Neuron (in vitro differentiated cells): ENCODE measurements around the gene PHYH.
"Not testable (repeated sequence)": the region's sequence is repeated elsewhere in the genome, so short reads cannot be mapped to it uniquely, and the experiment has no call there.

ENCODE experiments used
- H2AFZ ChIP-seq: one replicate; pipeline ENCODE4 v1.6.1; 2013; ENCODE audit warnings: low read depth, mild to moderate bottlenecking, inconsistent platforms, low read length, moderate library complexity
- H3K27me3 ChIP-seq: one replicate; pipeline ENCODE4 v1.6.1; 2013; ENCODE audit warnings: low read length; ENCODE audit not compliant: insufficient read depth
- H3K36me3 ChIP-seq: one replicate; pipeline ENCODE4 v1.6.1; 2013; ENCODE audit warnings: low read length; ENCODE audit not compliant: insufficient read depth
- H3K4me1 ChIP-seq: one replicate; pipeline ENCODE4 v1.6.1; 2013; ENCODE audit warnings: low read length; ENCODE audit not compliant: insufficient read depth
- H3K4me3 ChIP-seq: 2 replicates; pipeline ENCODE4 v1.5.1; 2013; ENCODE audit warnings: mild to moderate bottlenecking, low read length, moderate library complexity
- H3K9me3 ChIP-seq: one replicate; pipeline ENCODE4 v1.6.1; 2013; ENCODE audit warnings: low read length

PHYH gene

GRCh38 chr10:13247246-13247645, 52.6 kb downstream of the PHYH start:
- H3K27me3 ChIP-seq: no peaks in the 10 kb centered on the region
- no peak overlapping the region for H2AFZ ChIP-seq
- H3K36me3 ChIP-seq: no peaks in the 10 kb centered on the region
- no peak overlapping the region for H3K4me3 ChIP-seq
- H3K9me3 ChIP-seq: no peaks in the 10 kb centered on the region
- no peaks in the 10 kb centered on the region for H3K4me1 ChIP-seq

DNA sequence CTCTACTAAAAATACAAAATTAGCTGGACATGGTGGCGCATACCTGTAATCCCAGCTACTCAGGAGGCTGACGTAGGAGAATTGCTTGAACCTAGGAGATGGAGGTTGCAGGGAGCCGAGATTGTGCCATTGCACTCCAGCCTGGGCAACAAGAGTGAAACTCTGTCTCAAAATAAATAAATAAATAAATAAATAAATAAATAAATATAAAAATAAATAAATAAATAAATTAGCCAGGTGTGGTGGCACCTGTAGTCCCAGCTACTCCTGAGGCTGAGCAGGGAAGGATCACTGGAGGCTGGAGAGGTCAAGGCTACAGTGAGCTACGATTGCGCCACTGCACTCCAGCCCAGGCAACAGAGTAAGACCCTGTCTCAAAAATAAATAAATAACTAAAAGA, 57.6 kb downstream of the PHYH start:
- H3K4me1 ChIP-seq, H3K27me3 ChIP-seq: not testable (repeated sequence)

GRCh38 chr10:13241613-13242012, 58.3 kb downstream of the PHYH start:
- Histone ChIP-seq H3K36me3 (no peaks in the 10 kb centered on the region), H2AFZ (no peak overlapping the region), H3K9me3 (no peaks in the 10 kb centered on the region), H3K27me3 (no peaks in the 10 kb centered on the region), H3K4me1 (no peaks in the 10 kb centered on the region), H3K4me3 (no peak overlapping the region)

More for the DNA sequence above, 57.6 kb downstream of the PHYH start:
- not testable (repeated sequence) for H3K4me3 ChIP-seq, H2AFZ ChIP-seq, H3K36me3 ChIP-seq, H3K9me3 ChIP-seq

GRCh38 chr10:13239923-13240322, 59.9 kb downstream of the PHYH start:
- H3K4me1 ChIP-seq: no peaks in the 10 kb centered on the region
- H3K36me3 ChIP-seq: no peaks in the 10 kb centered on the region
- no peak overlapping the region for H2AFZ ChIP-seq
- H3K4me3 ChIP-seq: no peak overlapping the region
- H3K27me3 ChIP-seq: no peaks in the 10 kb centered on the region
- H3K9me3 ChIP-seq: no peaks in the 10 kb centered on the region

- no peaks in the 10 kb centered on the region for H3K27me3 ChIP-seq
- no peak overlapping the region for H3K4me3 ChIP-seq
- H3K9me3 ChIP-seq: no peaks in the 10 kb centered on the region
Measured at GRCh38 chr10:13238271-13239077, 61.4 kb downstream of the PHYH start.

GRCh38 chr10:13236638-13237037, 63.2 kb downstream of the PHYH start:
- H3K4me3 ChIP-seq: no peak overlapping the region
- no peak overlapping the region for H2AFZ ChIP-seq
- H3K4me1 ChIP-seq: no peaks in the 10 kb centered on the region
- H3K27me3 ChIP-seq: peaks cover 2% of the 10 kb centered on the region
- H3K9me3 ChIP-seq: no peaks in the 10 kb centered on the region
- H3K36me3 ChIP-seq: no peaks in the 10 kb centered on the region

More at GRCh38 chr10:13238271-13239077, 61.4 kb downstream of the PHYH start:
- H2AFZ ChIP-seq: no peak overlapping the region
- H3K36me3 ChIP-seq: no peaks in the 10 kb centered on the region
- H3K4me1 ChIP-seq: no peaks in the 10 kb centered on the region

GRCh38 chr10:13234736-13235135, 65.1 kb downstream of the PHYH start:
- H2AFZ ChIP-seq, H3K4me3 ChIP-seq, H3K36me3 ChIP-seq, H3K4me1 ChIP-seq, H3K9me3 ChIP-seq, H3K27me3 ChIP-seq: not testable (repeated sequence)

GRCh38 chr10:13234172-13234571, 65.7 kb downstream of the PHYH start, which contains the start of gene UCMA:
Gene UCMA, minus strand, starts transcription at chr10:13234374. Its CDS starts 116 bp downstream, at chr10:13234258.
- no peak within 1 kb of the TSS for H2AFZ ChIP-seq
- H3K36me3 ChIP-seq: no peaks in the 10 kb centered on the region
- no peaks in the 10 kb centered on the region for H3K4me1 ChIP-seq
- no peak within 1 kb of the TSS for H3K4me3 ChIP-seq
- H3K27me3 ChIP-seq: peaks cover 2% of the 10 kb centered on the region
- H3K9me3 ChIP-seq: no peaks in the 10 kb centered on the region

- H3K36me3 ChIP-seq: no peaks in the 10 kb centered on the region
- no peaks in the 10 kb centered on the region for H3K4me1 ChIP-seq
- no peak overlapping the region for H2AFZ ChIP-seq
- no peaks in the 10 kb centered on the region for H3K9me3 ChIP-seq
- H3K4me3 ChIP-seq: no peak overlapping the region
- peaks cover 2% of the 10 kb centered on the region for H3K27me3 ChIP-seq
Measured at GRCh38 chr10:13233358-13233757, 66.5 kb downstream of the PHYH start.

DNA sequence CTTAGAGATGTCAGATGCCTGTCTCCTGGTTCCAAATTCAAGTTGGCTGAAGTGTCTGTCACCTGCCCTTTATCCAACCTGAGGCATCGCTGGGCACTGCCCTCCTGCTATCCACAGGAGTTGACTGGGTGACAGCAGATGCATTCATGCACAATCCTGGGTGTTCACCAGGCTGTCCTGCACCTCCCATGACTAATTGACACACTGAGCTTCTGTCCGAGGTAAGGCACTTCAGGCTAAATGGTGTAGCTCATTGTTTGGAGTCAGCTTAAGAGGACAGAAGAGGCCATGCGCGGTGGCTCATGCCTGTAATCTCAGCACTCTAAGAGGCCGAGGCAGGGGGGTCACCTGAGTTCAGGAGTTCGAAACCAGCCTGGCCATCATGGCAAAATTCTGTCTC, 68.1 kb downstream of the PHYH start:
- H3K9me3 ChIP-seq: no peaks in the 10 kb centered on the region
- H3K4me3 ChIP-seq: no peak overlapping the region
- no peaks in the 10 kb centered on the region for H3K36me3 ChIP-seq
- H3K4me1 ChIP-seq: no peaks in the 10 kb centered on the region
- peaks cover 2% of the 10 kb centered on the region for H3K27me3 ChIP-seq
- no peak overlapping the region for H2AFZ ChIP-seq

DNA sequence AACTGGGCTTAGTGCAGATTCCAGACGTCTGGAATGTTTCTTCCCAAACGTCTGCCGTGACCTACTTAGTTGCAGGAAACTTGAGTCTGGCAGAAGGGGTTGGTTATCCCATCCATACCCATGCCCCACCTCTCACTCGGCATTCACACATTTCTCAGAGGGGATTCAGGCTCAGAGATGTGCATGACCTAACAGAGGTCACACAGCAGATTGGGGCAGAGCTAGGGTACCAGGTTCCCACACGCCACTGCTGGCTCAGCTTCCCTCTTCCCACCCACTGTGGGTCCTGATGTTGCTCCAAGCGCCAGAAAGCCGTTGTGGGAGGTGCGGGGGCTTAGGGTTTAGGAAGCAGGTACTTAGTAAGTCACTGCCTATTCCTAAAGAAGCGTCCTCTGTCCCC, 68.7 kb downstream of the PHYH start:
- Histone ChIP-seq H3K9me3 (no peaks in the 10 kb centered on the region), H3K27me3 (peaks cover 2% of the 10 kb centered on the region), H3K36me3 (no peaks in the 10 kb centered on the region), H3K4me1 (no peaks in the 10 kb centered on the region), H3K4me3 (no peak overlapping the region), H2AFZ (no peak overlapping the region)
